DMS53 treated with DMSO at 0.1 percent for 48 hours (cell line): ENCODE data around the gene TVP23C.

Source experiments
- DNase-seq: peaks from one replicate; lab custom pipeline; 2025; ENCODE audit not compliant: unreplicated experiment; lab: John Stamatoyannopoulos, UW

The TVP23C gene

GRCh38 chr17:15465045-15465701 lies 98.1 kb downstream of the TVP23C start:
- DNase-seq: no peak

GRCh38 chr17:15464231-15464985 lies 98.9 kb downstream of the TVP23C start:
- DNase-seq: no peak

GRCh38 chr17:15462976-15463772 lies 100.1 kb downstream of the TVP23C start:
- no peak for DNase-seq

- no peak for DNase-seq
These were observed 105.6 kb downstream of the TVP23C start for GRCh38 chr17:15457723-15458094.

GRCh38 chr17:15456972-15457722 lies 106.1 kb downstream of the TVP23C start:
- no peak for DNase-seq

GRCh38 chr17:15456496-15456895 lies 106.8 kb downstream of the TVP23C start:
- DNase-seq: no peak

GRCh38 chr17:15454346-15454745 lies 108.9 kb downstream of the TVP23C start:
- no peak for DNase-seq

GRCh38 chr17:15453782-15454181 lies 109.5 kb downstream of the TVP23C start:
- no peak for DNase-seq

- no peak for DNase-seq
These were observed 110.0 kb downstream of the TVP23C start for GRCh38 chr17:15453246-15453645.

GRCh38 chr17:15452746-15453145 lies 110.5 kb downstream of the TVP23C start:
- no peak for DNase-seq
